ENCODE data around the gene GNGT2. TPM values are rescaled to one million over a fixed set of nuclear protein-coding genes. Genes with fewer than 3 reads are reported as not detected.

The GNGT2 gene
- polyA plus RNA-seq, 12 donors, result 0.66 to 2.0 (median 1.2) TPM; not detected in 2

GRCh38 chr17:49229805-49230600 is 19.6 kb upstream of the GNGT2 start:
- no peak for DNase-seq

- DNase-seq, result no peak
These were observed 18.9 kb upstream of the GNGT2 start for GRCh38 chr17:49229076-49229804.

- DNase-seq, result peak; percentile 66
These were observed 17.3 kb upstream of the GNGT2 start for GRCh38 chr17:49227436-49228261.

GRCh38 chr17:49226771-49227435 is 16.5 kb upstream of the GNGT2 start:
- no peak for DNase-seq

GRCh38 chr17:49225554-49226236 is 15.3 kb upstream of the GNGT2 start:
- no peak for DNase-seq

GRCh38 chr17:49224997-49225337 is 14.6 kb upstream of the GNGT2 start:
- DNase-seq, result no peak

- no peak for DNase-seq
These were observed 14.0 kb upstream of the GNGT2 start for GRCh38 chr17:49224198-49224996.

- no peak for DNase-seq
These were observed 13.3 kb upstream of the GNGT2 start for GRCh38 chr17:49223517-49224197.

GRCh38 chr17:49223168-49223516 is 12.8 kb upstream of the GNGT2 start:
- no peak for DNase-seq

GRCh38 chr17:49219987-49220386 is 9.6 kb upstream of the GNGT2 start:
- DNase-seq, result no peak

- DNase-seq, result no peak
These were observed 8.9 kb upstream of the GNGT2 start for GRCh38 chr17:49218941-49219913.

- DNase-seq, result no peak
These were observed 7.5 kb upstream of the GNGT2 start for GRCh38 chr17:49217651-49218413.

GRCh38 chr17:49216953-49217650 is 6.7 kb upstream of the GNGT2 start:
- no peak for DNase-seq

- DNase-seq, result no peak
These were observed 6.1 kb upstream of the GNGT2 start for GRCh38 chr17:49216482-49216881.

- no peak for DNase-seq
These were observed 4.4 kb upstream of the GNGT2 start for GRCh38 chr17:49214676-49215360.

GRCh38 chr17:49213847-49214246 is 3.5 kb upstream of the GNGT2 start:
- no peak for DNase-seq

GRCh38 chr17:49213399-49213798 is 3.0 kb upstream of the GNGT2 start:
- DNase-seq, result no peak

All from muscle of arm (tissue), 12 donors.